Epidermal melanocyte (primary cell): Measurements from ENCODE around the gene FBLN5.

Experiments used
- DNase-seq: peaks from one replicate; pipeline ENCODE4 v3.0.0; 2011; ENCODE audit warnings: low spot score; ENCODE audit not compliant: insufficient read length

FBLN5 gene

GRCh38 chr14:91947475-91948184, at the start of gene FBLN5:
FBLN5 (minus strand) TSS chr14:91947694; CDS start chr14:91947229, 465 bp downstream.
- peak; percentile 38 for DNase-seq

- no peak for DNase-seq
Measured at GRCh38 chr14:91996948-91997371, 49.5 kb upstream of the FBLN5 start.

GRCh38 chr14:91987192-91987591, 39.7 kb upstream of the FBLN5 start:
- DNase-seq: no peak

GRCh38 chr14:91985521-91986255, 38.2 kb upstream of the FBLN5 start:
- DNase-seq: no peak

- no peak for DNase-seq
Measured at GRCh38 chr14:91985008-91985407, 37.5 kb upstream of the FBLN5 start.

- no peak for DNase-seq
Measured at GRCh38 chr14:91983588-91983987, 36.1 kb upstream of the FBLN5 start.

- DNase-seq: no peak
Measured at GRCh38 chr14:91980157-91980556, 32.7 kb upstream of the FBLN5 start.

- DNase-seq: no peak
Measured at GRCh38 chr14:91977884-91978283, 30.4 kb upstream of the FBLN5 start.

GRCh38 chr14:91975763-91976162, 28.3 kb upstream of the FBLN5 start:
- no peak for DNase-seq

GRCh38 chr14:91971188-91971778, 23.8 kb upstream of the FBLN5 start:
- no peak for DNase-seq

GRCh38 chr14:91968280-91968679, 20.8 kb upstream of the FBLN5 start:
- no peak for DNase-seq

GRCh38 chr14:91964724-91965123, 17.2 kb upstream of the FBLN5 start:
- no peak for DNase-seq

GRCh38 chr14:91964011-91964410, 16.5 kb upstream of the FBLN5 start:
- DNase-seq: no peak

- no peak for DNase-seq
Measured at GRCh38 chr14:91963465-91963864, 16.0 kb upstream of the FBLN5 start.

- DNase-seq: no peak
Measured at GRCh38 chr14:91961297-91962220, 14.1 kb upstream of the FBLN5 start.

GRCh38 chr14:91957876-91958313, 10.4 kb upstream of the FBLN5 start:
- DNase-seq: no peak

GRCh38 chr14:91956616-91957015, 9.1 kb upstream of the FBLN5 start:
- no peak for DNase-seq

GRCh38 chr14:91955168-91955567, 7.7 kb upstream of the FBLN5 start:
- DNase-seq: no peak

- DNase-seq: no peak
Measured at GRCh38 chr14:91953170-91953985, 5.9 kb upstream of the FBLN5 start.
